ENCODE results near the gene FZR1. TPM values are rescaled to one million over a fixed set of nuclear protein-coding genes. Genes with fewer than 3 reads are reported as not detected.

FZR1 gene
- total and polyA plus RNA-seq, 2 of the 4 experiments (the other 2 are of a cell fraction), result 21.5 to 47.8 TPM

GRCh38 chr19:3519126-3519525, 13.0 kb downstream of the FZR1 start:
- TF ChIP-seq CEBPB (IDR thresholded peaks at IDR 0.05; ENCODE audit: low read depth, low read length) (no peak), RAD21 (IDR thresholded peaks at IDR 0.05; ENCODE audit: low read length) (no peak), SMC3 (IDR thresholded peaks at IDR 0.05; ENCODE audit: low read depth, low read length) (no peak), FOS (IDR thresholded peaks at IDR 0.05; ENCODE audit: low read depth, low read length) (no peak), MAZ (IDR thresholded peaks at IDR 0.05; ENCODE audit: borderline replicate concordance, low read depth, low read length) (no peak), USF2 (IDR thresholded peaks at IDR 0.05; ENCODE audit: low read depth, low read length) (no peak)
- DNase-seq (no peak), ATAC-seq (ENCODE audit: low read depth) (no peak)
- H3K4ac ChIP-seq (ENCODE audit: low read depth, low read length), result no peak overlapping the region
- H2AFZ ChIP-seq (replicated peaks; ENCODE audit: low read length, poor library complexity), result no peak overlapping the region
- in situ Hi-C loops (cut with MboI; ENCODE audit: low sequenced_read_pairs), result no loop called here
- peaks cover 99% of the 10 kb centered on the region for H4K20me1 ChIP-seq (ENCODE audit: insufficient read depth, low read length)
- H3K56ac ChIP-seq (ENCODE audit: extremely low read depth, insufficient read depth, low read length), result no peak overlapping the region
- H2AK9ac ChIP-seq (replicated peaks; ENCODE audit: low read depth, low read length, poor library complexity), result no peak overlapping the region
- no peak overlapping the region for H2BK5ac ChIP-seq (ENCODE audit: low read depth, low read length, poor library complexity, severe bottlenecking)
- intact Hi-C loops (cut with micrococcal nuclease), result no loop called here
- H3K9me3 ChIP-seq (ENCODE audit: control insufficient read depth, insufficient read depth, low read length), result no peaks in the 10 kb centered on the region
- no peak overlapping the region for H3K9ac ChIP-seq (ENCODE audit: low read depth, low read length)
- no peak overlapping the region for H2AK5ac ChIP-seq (ENCODE audit: low read depth, low read length)
- peaks cover 15 to 93% of the 10 kb centered on the region in 2 experiments for H3K79me1 ChIP-seq (ENCODE audit: low read depth in 1 of 2, low read length in 2 of 2)
- H3K4me2 ChIP-seq (ENCODE audit: low read depth, low read length), result no peak overlapping the region
- H3K4me3 ChIP-seq (ENCODE audit: insufficient read depth, low read depth, low read length), result no peak overlapping the region
- no peak overlapping the region for H4K91ac ChIP-seq (ENCODE audit: insufficient read depth, low read depth, low read length)
- dilution Hi-C loops (cut with HindIII; ENCODE audit: low sequenced_read_pairs, unreplicated experiment), result no loop called here
- no peak overlapping the region for H2BK20ac ChIP-seq (ENCODE audit: low read depth, low read length)
- no peak overlapping the region for H2BK15ac ChIP-seq (ENCODE audit: low read depth, low read length)
- CTCF ChIA-PET, result no interaction called here
- H3K9me1 ChIP-seq (ENCODE audit: insufficient read depth, low read length), result peaks cover 21% of the 10 kb centered on the region
- H3K14ac ChIP-seq (replicated peaks; ENCODE audit: low read depth, low read length), result no peak overlapping the region
- H3K23ac ChIP-seq (ENCODE audit: low read depth, low read length), result no peak overlapping the region
- H4K8ac ChIP-seq (ENCODE audit: low read depth in 2 of 2, low read length in 2 of 2), result no peak overlapping the region
- BruUV-seq (replicated peaks), result no TSS peak
- no peaks in the 10 kb centered on the region for H3K27me3 ChIP-seq (ENCODE audit: control insufficient read depth, insufficient read depth, low read length)
- H3K36me3 ChIP-seq (ENCODE audit: control insufficient read depth, insufficient read depth, low read length), result peaks cover 21% of the 10 kb centered on the region; the same call in 1 of the 2 replicates
- no peak overlapping the region for H4K5ac ChIP-seq (ENCODE audit: low read depth, low read length)
- peaks cover 9% of the 10 kb centered on the region for H3K4me1 ChIP-seq (ENCODE audit: control insufficient read depth, insufficient read depth, low read length)
- no peak overlapping the region for H2BK120ac ChIP-seq (ENCODE audit: low read depth, low read length)
- H3K18ac ChIP-seq (ENCODE audit: low read depth, low read length), result no peak overlapping the region
- POLR2A ChIA-PET (ENCODE audit: unreplicated experiment), result interaction anchor here (0.5 kb wide), 1 partner anchor 12 kb away, joined by 4 read pairs; no protein-coding TSS in a partner anchor
- 93% methylated on average over 15 of the region's 18 CpGs; no CpG with 5 or more reads in 1 of the 2 experiments for WGBS, 2 experiments (ENCODE audit: extremely low coverage in 2 of 2, insufficient read length in 1 of 2)
- H3K27ac ChIP-seq (ENCODE audit: insufficient read depth, low read length), result no peak overlapping the region

Data from IMR-90 (cell line).